Mucosa of stomach (tissue), 1 donor: Measurements from ENCODE around the gene E2F4.

Experiments
- H3K27me3 ChIP-seq: one replicate; pipeline ENCODE4 v1.7.0; 2013; ENCODE audit warnings: mild to moderate bottlenecking, low read length; ENCODE audit not compliant: control insufficient read depth, insufficient read depth
- H3K36me3 ChIP-seq: one replicate; pipeline ENCODE4 v1.7.0; 2013; ENCODE audit warnings: low read length; ENCODE audit not compliant: control insufficient read depth, insufficient read depth
- H3K4me1 ChIP-seq: one replicate; pipeline ENCODE4 v1.7.0; 2013; ENCODE audit warnings: mild to moderate bottlenecking, low read length; ENCODE audit not compliant: control insufficient read depth, insufficient read depth
- H3K4me3 ChIP-seq: one replicate; pipeline ENCODE4 v1.7.0; 2013; ENCODE audit warnings: low read length
- H3K9ac ChIP-seq: one replicate; pipeline ENCODE4 v1.7.0; 2013; ENCODE audit warnings: mild to moderate bottlenecking, low read length, moderate library complexity
- H3K9me3 ChIP-seq: one replicate; pipeline ENCODE4 v1.7.0; 2013; ENCODE audit warnings: mild to moderate bottlenecking, low read length, moderate library complexity; ENCODE audit not compliant: control insufficient read depth
- donor health status: Pancreatic carcinoma.

The E2F4 gene

GRCh38 chr16:67170168-67170948 lies 21.6 kb upstream of the E2F4 start, which contains the start of gene NOL3:
Gene NOL3 (plus strand): TSS chr16:67170538.
- H3K9me3 ChIP-seq: no peaks in the 10 kb centered on the region
- H3K9ac ChIP-seq: peak within 1 kb of the TSS; percentile 67
- peaks cover 40% of the 10 kb centered on the region for H3K4me1 ChIP-seq
- H3K4me3 ChIP-seq: peak within 1 kb of the TSS; percentile 63
- peaks cover 7% of the 10 kb centered on the region for H3K27me3 ChIP-seq
- peaks cover 4% of the 10 kb centered on the region for H3K36me3 ChIP-seq

GRCh38 chr16:67170949-67171649 lies 20.9 kb upstream of the E2F4 start:
- H3K4me1 ChIP-seq: peaks cover 38% of the 10 kb centered on the region
- peaks cover 4% of the 10 kb centered on the region for H3K36me3 ChIP-seq
- H3K27me3 ChIP-seq: peaks cover 3% of the 10 kb centered on the region
- no peaks in the 10 kb centered on the region for H3K9me3 ChIP-seq
- H3K9ac ChIP-seq: peak overlapping the region; percentile 67
- no peak overlapping the region for H3K4me3 ChIP-seq

- no peaks in the 10 kb centered on the region for H3K36me3 ChIP-seq
- H3K9me3 ChIP-seq: no peaks in the 10 kb centered on the region
- peak overlapping the region; percentile 32 for H3K4me3 ChIP-seq
- H3K4me1 ChIP-seq: peaks cover 47% of the 10 kb centered on the region
- H3K27me3 ChIP-seq: peaks cover 3% of the 10 kb centered on the region
- H3K9ac ChIP-seq: peak overlapping the region; percentile 67
Observed at GRCh38 chr16:67173323-67173722, 18.6 kb upstream of the E2F4 start.

- peak overlapping the region; percentile 32 for H3K4me3 ChIP-seq
- H3K9ac ChIP-seq: peak overlapping the region; percentile 67
- H3K9me3 ChIP-seq: no peaks in the 10 kb centered on the region
- H3K4me1 ChIP-seq: peaks cover 53% of the 10 kb centered on the region
- peaks cover 3% of the 10 kb centered on the region for H3K27me3 ChIP-seq
- H3K36me3 ChIP-seq: no peaks in the 10 kb centered on the region
Observed at GRCh38 chr16:67173808-67174705, 17.9 kb upstream of the E2F4 start.

GRCh38 chr16:67174706-67175231 lies 17.2 kb upstream of the E2F4 start:
- Histone ChIP-seq H3K4me1 (peaks cover 51% of the 10 kb centered on the region), H3K9me3 (no peaks in the 10 kb centered on the region), H3K9ac (peak overlapping the region; percentile 62), H3K36me3 (no peaks in the 10 kb centered on the region), H3K27me3 (peaks cover 3% of the 10 kb centered on the region), H3K4me3 (no peak overlapping the region)

GRCh38 chr16:67176662-67177061 lies 15.3 kb upstream of the E2F4 start:
- no peaks in the 10 kb centered on the region for H3K9me3 ChIP-seq
- H3K9ac ChIP-seq: no peak overlapping the region
- peaks cover 40% of the 10 kb centered on the region for H3K4me1 ChIP-seq
- H3K27me3 ChIP-seq: peaks cover 3% of the 10 kb centered on the region
- H3K4me3 ChIP-seq: no peak overlapping the region
- no peaks in the 10 kb centered on the region for H3K36me3 ChIP-seq

GRCh38 chr16:67177743-67178699 lies 13.9 kb upstream of the E2F4 start:
- no peaks in the 10 kb centered on the region for H3K9me3 ChIP-seq
- H3K9ac ChIP-seq: peak overlapping the region; percentile 36
- no peaks in the 10 kb centered on the region for H3K36me3 ChIP-seq
- peaks cover 44% of the 10 kb centered on the region for H3K4me1 ChIP-seq
- H3K4me3 ChIP-seq: no peak overlapping the region
- peaks cover 3% of the 10 kb centered on the region for H3K27me3 ChIP-seq

- H3K9me3 ChIP-seq: no peaks in the 10 kb centered on the region
- no peaks in the 10 kb centered on the region for H3K36me3 ChIP-seq
- H3K27me3 ChIP-seq: peaks cover 3% of the 10 kb centered on the region
- H3K9ac ChIP-seq: no peak overlapping the region
- no peak overlapping the region for H3K4me3 ChIP-seq
- H3K4me1 ChIP-seq: peaks cover 34% of the 10 kb centered on the region
Observed at GRCh38 chr16:67179421-67180080, 12.4 kb upstream of the E2F4 start.

GRCh38 chr16:67180166-67180565 lies 11.8 kb upstream of the E2F4 start:
- peaks cover 36% of the 10 kb centered on the region for H3K4me1 ChIP-seq

GRCh38 chr16:67181346-67181745 lies 10.6 kb upstream of the E2F4 start:
- Histone ChIP-seq H3K4me3 (no peak overlapping the region), H3K36me3 (no peaks in the 10 kb centered on the region), H3K4me1 (peaks cover 42% of the 10 kb centered on the region), H3K9ac (no peak overlapping the region), H3K27me3 (no peaks in the 10 kb centered on the region), H3K9me3 (no peaks in the 10 kb centered on the region)

More at GRCh38 chr16:67180166-67180565, 11.8 kb upstream of the E2F4 start:
- H3K4me3 ChIP-seq: no peak overlapping the region
- no peak overlapping the region for H3K9ac ChIP-seq
- H3K36me3 ChIP-seq: no peaks in the 10 kb centered on the region
- no peaks in the 10 kb centered on the region for H3K27me3 ChIP-seq
- H3K9me3 ChIP-seq: no peaks in the 10 kb centered on the region
